Osteoblast (primary cell): ENCODE results near the gene ZBTB7C. TPM values are rescaled to one million over a fixed set of nuclear protein-coding genes. Genes with fewer than 3 reads are reported as not detected.

Experiments
- DNase-seq: peaks from one replicate; pipeline ENCODE4 v3.0.0; 2011; ENCODE audit warnings: low spot score, mixed read lengths; ENCODE audit not compliant: insufficient read length; ENCODE audit errors: missing footprints
- H2AFZ ChIP-seq: 2 replicates; pipeline ENCODE4 v1.6.0; 2011; ENCODE audit warnings: mild to moderate bottlenecking, low read length
- H3K27ac ChIP-seq: 2 replicates; pipeline ENCODE4 v1.5.1; 2011; ENCODE audit warnings: mild to moderate bottlenecking, low read depth, low read length, moderate library complexity
- H3K27me3 ChIP-seq: 2 replicates; pipeline ENCODE4 v1.6.0; 2012; ENCODE audit warnings: mild to moderate bottlenecking, control low read depth, inconsistent platforms, low read length, moderate library complexity; ENCODE audit not compliant: insufficient read depth
- H3K36me3 ChIP-seq: 2 replicates; pipeline ENCODE4 v1.5.1; 2011; ENCODE audit warnings: mild to moderate bottlenecking, low read length, control low read depth, moderate library complexity; ENCODE audit not compliant: insufficient read depth
- H3K4me1 ChIP-seq: 2 replicates; pipeline ENCODE4 v1.5.1; 2011; ENCODE audit warnings: mild to moderate bottlenecking, low read length, control low read depth, moderate library complexity; ENCODE audit not compliant: insufficient read depth
- H3K4me2 ChIP-seq: 2 replicates; pipeline ENCODE4 v1.6.0; 2011; ENCODE audit warnings: mild to moderate bottlenecking, low read length; ENCODE audit not compliant: insufficient read depth
- H3K4me3 ChIP-seq: fragments of 200-600 bp; sonication (generic); 3 replicates; pipeline ENCODE4 v1.5.1; 2012; ENCODE audit warnings: mild to moderate bottlenecking, low read length, inconsistent platforms; ENCODE audit not compliant: insufficient read depth
- H3K79me2 ChIP-seq: 2 replicates; pipeline ENCODE4 v1.6.0; 2012; ENCODE audit warnings: mild to moderate bottlenecking, low read length, control low read depth, inconsistent platforms; ENCODE audit not compliant: insufficient read depth
- H3K9me3 ChIP-seq: 2 replicates; pipeline ENCODE4 v1.5.1; 2011; ENCODE audit warnings: low read depth, low read length, control low read depth
- H4K20me1 ChIP-seq: 2 replicates; pipeline ENCODE4 v1.6.0; 2012; ENCODE audit warnings: mild to moderate bottlenecking, low read length, control low read depth; ENCODE audit not compliant: insufficient read depth
- total RNA-seq: library from RNA; depleted of rRNA; stranded (reverse); fragments of >200 nt; gene quantifications from 2 replicates; pipeline ENCODE4 v1.2.3, GENCODE V29; 2012
- TF ChIP-seq, protein P1 (sequence below): IDR thresholded peaks from 2 replicates; pipeline ENCODE4 v1.5.1; 2011; ENCODE audit warnings: mild to moderate bottlenecking, low read depth, low read length, moderate library complexity; ENCODE audit errors: extremely low read depth

The ZBTB7C gene
- total RNA-seq, 1 donor: 0.36 TPM

DNA sequence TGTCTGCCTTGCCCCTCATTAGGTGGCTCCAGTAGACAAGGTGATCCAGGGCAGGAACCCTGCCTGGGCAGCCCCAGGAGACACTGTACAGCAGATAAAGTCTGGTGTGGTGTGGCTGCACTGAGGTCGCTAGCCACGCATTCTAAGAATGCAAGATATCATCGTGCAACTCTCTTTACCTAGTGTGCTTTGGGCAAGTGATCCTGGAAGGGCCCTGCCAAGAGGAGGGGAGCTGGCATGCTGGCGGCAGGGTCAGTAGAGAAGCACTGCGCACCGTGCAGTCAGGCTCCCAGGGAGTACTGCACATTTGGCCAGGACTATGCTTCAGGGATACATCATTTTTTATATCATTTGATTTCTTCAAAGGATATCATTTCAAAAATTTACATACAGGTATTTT is 283.5 kb downstream of the ZBTB7C start:
- Histone ChIP-seq H3K27ac (no peak overlapping the region), H3K9me3 (no peaks in the 10 kb centered on the region), H3K4me1 (no peaks in the 10 kb centered on the region), H3K27me3 (peaks cover 6% of the 10 kb centered on the region), H3K36me3 (no peaks in the 10 kb centered on the region), H3K79me2 (no peaks in the 10 kb centered on the region), H3K4me2 (no peak overlapping the region), H2AFZ (no peak overlapping the region), H3K4me3 (no peak overlapping the region), H4K20me1 (no peaks in the 10 kb centered on the region)
- TF ChIP-seq, protein P1, sequence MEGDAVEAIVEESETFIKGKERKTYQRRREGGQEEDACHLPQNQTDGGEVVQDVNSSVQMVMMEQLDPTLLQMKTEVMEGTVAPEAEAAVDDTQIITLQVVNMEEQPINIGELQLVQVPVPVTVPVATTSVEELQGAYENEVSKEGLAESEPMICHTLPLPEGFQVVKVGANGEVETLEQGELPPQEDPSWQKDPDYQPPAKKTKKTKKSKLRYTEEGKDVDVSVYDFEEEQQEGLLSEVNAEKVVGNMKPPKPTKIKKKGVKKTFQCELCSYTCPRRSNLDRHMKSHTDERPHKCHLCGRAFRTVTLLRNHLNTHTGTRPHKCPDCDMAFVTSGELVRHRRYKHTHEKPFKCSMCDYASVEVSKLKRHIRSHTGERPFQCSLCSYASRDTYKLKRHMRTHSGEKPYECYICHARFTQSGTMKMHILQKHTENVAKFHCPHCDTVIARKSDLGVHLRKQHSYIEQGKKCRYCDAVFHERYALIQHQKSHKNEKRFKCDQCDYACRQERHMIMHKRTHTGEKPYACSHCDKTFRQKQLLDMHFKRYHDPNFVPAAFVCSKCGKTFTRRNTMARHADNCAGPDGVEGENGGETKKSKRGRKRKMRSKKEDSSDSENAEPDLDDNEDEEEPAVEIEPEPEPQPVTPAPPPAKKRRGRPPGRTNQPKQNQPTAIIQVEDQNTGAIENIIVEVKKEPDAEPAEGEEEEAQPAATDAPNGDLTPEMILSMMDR: no peak
- DNase-seq: peak; percentile 57

DNA sequence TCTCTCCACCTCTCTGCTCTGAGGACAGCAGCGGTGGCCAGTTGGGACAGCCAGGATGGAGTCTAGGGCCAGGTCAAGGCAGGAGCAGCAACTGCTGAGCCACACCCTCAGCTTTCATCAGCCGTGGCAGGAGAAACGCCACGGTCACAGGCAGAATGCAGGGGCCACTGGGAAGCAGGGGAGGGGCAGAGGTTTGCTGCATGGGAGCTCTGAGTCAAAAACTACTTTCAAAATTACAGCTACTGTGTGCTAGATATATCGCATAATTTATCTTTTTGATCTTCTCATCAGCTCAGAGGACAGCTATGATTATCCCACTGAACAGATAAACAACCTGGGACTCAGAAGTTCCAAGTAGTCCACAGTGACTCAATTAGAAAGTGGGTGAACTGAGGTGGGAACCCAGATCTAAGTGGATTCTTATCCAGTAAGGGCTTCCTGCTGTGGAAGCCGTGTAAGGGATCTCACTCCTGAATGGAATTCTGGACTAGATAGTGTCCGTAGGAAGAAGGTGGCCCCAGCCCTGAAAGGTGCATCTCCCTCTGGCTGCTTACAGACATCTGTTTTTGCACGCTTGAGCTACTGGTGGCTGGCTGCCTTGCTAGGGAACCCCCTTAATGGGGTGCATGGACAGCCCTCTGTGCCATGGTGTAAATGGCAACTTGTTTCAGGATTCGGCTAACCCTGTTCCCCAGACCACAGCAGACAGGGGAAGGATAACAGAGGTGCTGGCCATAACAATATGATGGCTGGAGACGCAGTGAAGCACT is 284.1 kb downstream of the ZBTB7C start:
- TF ChIP-seq, protein P1: no peak
- no peaks in the 10 kb centered on the region for H3K4me1 ChIP-seq
- H4K20me1 ChIP-seq: no peaks in the 10 kb centered on the region
- H2AFZ ChIP-seq: no peak overlapping the region
- peak; percentile 56 for DNase-seq
- no peaks in the 10 kb centered on the region for H3K79me2 ChIP-seq
- no peak overlapping the region for H3K4me3 ChIP-seq
- no peaks in the 10 kb centered on the region for H3K36me3 ChIP-seq
- H3K4me2 ChIP-seq: no peak overlapping the region
- no peaks in the 10 kb centered on the region for H3K9me3 ChIP-seq
- H3K27ac ChIP-seq: no peak overlapping the region
- peaks cover 6% of the 10 kb centered on the region for H3K27me3 ChIP-seq

DNA sequence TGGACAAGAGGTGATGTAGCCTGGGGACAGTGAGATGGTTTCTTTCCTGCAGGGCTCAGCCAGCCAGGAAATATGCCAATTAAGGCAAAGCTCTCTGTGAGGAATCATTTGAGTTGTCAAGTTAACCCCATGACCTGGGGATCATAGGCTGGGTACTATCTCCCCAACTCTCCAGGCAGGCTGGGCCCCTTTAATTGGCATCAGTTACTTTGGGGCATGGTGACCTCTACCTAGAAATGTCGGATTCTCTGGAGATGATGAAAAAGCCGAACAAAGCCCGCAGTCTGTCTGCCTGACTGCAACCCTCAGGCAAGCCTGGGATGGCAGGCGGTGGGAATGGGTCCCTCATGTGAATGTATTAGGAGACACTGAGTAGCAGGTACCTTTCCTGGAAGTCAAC is 285.2 kb downstream of the ZBTB7C start:
- H3K27ac ChIP-seq: no peak overlapping the region
- H3K36me3 ChIP-seq: no peaks in the 10 kb centered on the region
- peaks cover 6% of the 10 kb centered on the region for H3K27me3 ChIP-seq

DNA sequence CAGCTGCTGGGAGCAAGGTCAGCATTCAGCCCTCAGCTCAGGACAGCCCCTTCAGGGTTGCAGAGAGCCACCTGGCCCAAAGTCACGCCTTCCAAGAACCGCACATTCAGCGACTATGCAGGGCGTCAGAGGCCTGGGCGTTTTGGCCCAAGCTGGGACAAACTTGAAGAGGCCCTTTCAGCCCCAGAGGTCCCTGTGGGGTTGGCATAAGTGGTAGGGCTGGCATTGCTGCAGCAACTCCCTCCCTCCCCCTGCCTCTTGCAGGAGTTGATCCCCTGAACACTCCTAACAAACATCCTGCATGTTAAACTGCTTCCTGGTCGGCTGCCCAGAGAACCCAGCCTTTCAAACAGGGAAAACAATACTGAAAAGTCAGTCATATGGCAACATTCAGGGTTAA is 285.9 kb downstream of the ZBTB7C start:
- H3K9me3 ChIP-seq: no peaks in the 10 kb centered on the region
- DNase-seq: no peak
- no peak overlapping the region for H3K4me2 ChIP-seq
- peaks cover 6% of the 10 kb centered on the region for H3K27me3 ChIP-seq
- H4K20me1 ChIP-seq: no peaks in the 10 kb centered on the region
- H3K4me3 ChIP-seq: no peak overlapping the region
- TF ChIP-seq, protein P1: no peak
- H2AFZ ChIP-seq: no peak overlapping the region
- H3K4me1 ChIP-seq: no peaks in the 10 kb centered on the region
- no peaks in the 10 kb centered on the region for H3K36me3 ChIP-seq
- H3K27ac ChIP-seq: no peak overlapping the region
- no peaks in the 10 kb centered on the region for H3K79me2 ChIP-seq

More for the DNA sequence above, 285.2 kb downstream of the ZBTB7C start:
- TF ChIP-seq, protein P1: no peak
- Histone ChIP-seq H3K9me3 (no peaks in the 10 kb centered on the region), H4K20me1 (no peaks in the 10 kb centered on the region), H2AFZ (no peak overlapping the region), H3K4me1 (no peaks in the 10 kb centered on the region), H3K4me2 (no peak overlapping the region), H3K79me2 (no peaks in the 10 kb centered on the region), H3K4me3 (no peak overlapping the region)
- no peak for DNase-seq
